HCT116 (cell line): ENCODE results near the gene COPS2. TPM values are rescaled to one million over a fixed set of nuclear protein-coding genes. Genes with fewer than 3 reads are reported as not detected.

Experiments
- ATAC-seq: fragments of 200-7000 bp; cut with Tn5 transposase; 2 replicates; pipeline ENCODE4 v1.9.1; 2020; ENCODE audit warnings: mild to moderate bottlenecking, moderate library complexity
- BruUV-seq: library from RNA; stranded (reverse); fragments of 400-500 nt; replicated peaks from 2 replicates; lab custom pipeline; 2021; lab: Mats Ljungman, UMichigan
- CTCF ChIA-PET: fragments of 300-600 bp; sonication (Branson Sonifier 250); formaldehyde crosslinking; loops from one replicate; lab custom pipeline; 2021; ENCODE audit warnings: antibody characterized with exemption; lab: Charles Lee
- POLR2A ChIA-PET: fragments of 300-600, 350-600 bp; sonication (Branson Sonifier 250); formaldehyde crosslinking; loops from one replicate; lab custom pipeline; 2021; ENCODE audit warnings: antibody characterized with exemption; lab: Charles Lee
- RAD21 ChIA-PET, 2 experiments: fragments of 300-600 bp; sonication (Branson Sonifier 250); formaldehyde crosslinking; loops; one replicate each; lab custom pipeline; 2023; ENCODE audit warnings: low total read pairs in 2 of 2; ENCODE audit not compliant: uncharacterized antibody in 2 of 2, unreplicated experiment in 2 of 2, low non-redundant PET in 1 of 2; lab: Charles Lee
- DNase-seq: peaks from one replicate; pipeline ENCODE4 v3.0.0-alpha.2; 2010; ENCODE audit warnings: low read depth, low spot score
- H2AFZ ChIP-seq: fragments of 200-600 bp; shearing (Covaris generic), sonication (generic); 2 replicates; pipeline ENCODE4 v1.6.1; 2017; ENCODE audit warnings: low read depth, mixed run types, mixed read lengths, antibody characterized with exemption, low read length; ENCODE audit not compliant: poor library complexity, severe bottlenecking
- H3K27ac ChIP-seq: 2 replicates; pipeline ENCODE4 v1.5.1; 2012; ENCODE audit warnings: low read depth, low read length
- H3K27me3 ChIP-seq: fragments of 200-600 bp; sonication (generic); 2 replicates; pipeline ENCODE4 v1.6.1; 2016; ENCODE audit warnings: mixed run types, low read length, mixed read lengths; ENCODE audit not compliant: insufficient read depth
- H3K36me3 ChIP-seq, 2 experiments: fragments of 200-500 bp in 1 of 2; fragments of 200-600 bp in 1 of 2; sonication (Bioruptor generic) in 1 of 2; sonication (generic) in 1 of 2; 2 replicates each; pipeline versions ENCODE4 v1.5.1 to v1.6.1; 2014 to 2016; ENCODE audit warnings: low read length in 2 of 2, inconsistent platforms in 1 of 2, mixed read lengths in 1 of 2, mixed run types in 1 of 2; ENCODE audit not compliant: insufficient read depth in 2 of 2, control insufficient read depth in 1 of 2
- H3K4me1 ChIP-seq, 2 experiments: fragments of 200-600 bp in 1 of 2; sonication (generic) in 1 of 2; 2 replicates each; pipeline versions ENCODE4 v1.5.1 to v1.6.1; 2012 to 2017; ENCODE audit warnings: low read length in 2 of 2, inconsistent platforms in 1 of 2, mild to moderate bottlenecking in 1 of 2, mixed read lengths in 1 of 2, mixed run types in 1 of 2, moderate library complexity in 1 of 2; ENCODE audit not compliant: insufficient read depth in 2 of 2, control insufficient read depth in 1 of 2
- H3K4me2 ChIP-seq: fragments of 200-600 bp; sonication (generic); 2 replicates; pipeline ENCODE4 v1.6.1; 2017; ENCODE audit warnings: mixed run types, low read length, mixed read lengths
- H3K4me3 ChIP-seq, 2 experiments: fragments of 200-600 bp in 1 of 2; sonication (generic) in 1 of 2; replicated peaks in 1 of 2; 2 replicates each; pipeline ENCODE4 v1.5.1; 2011 to 2016; ENCODE audit warnings: low read length in 2 of 2, control low read depth in 1 of 2, low read depth in 1 of 2, mild to moderate bottlenecking in 1 of 2, mixed read lengths in 1 of 2, mixed run types in 1 of 2
- H3K79me2 ChIP-seq: fragments of 200-600 bp; sonication (generic); 2 replicates; pipeline ENCODE4 v1.6.1; 2017; ENCODE audit warnings: mild to moderate bottlenecking, mixed run types, low read length, moderate library complexity, mixed read lengths; ENCODE audit not compliant: insufficient read depth
- H3K9ac ChIP-seq: fragments of 200-600 bp; sonication (generic); 2 replicates; pipeline ENCODE4 v1.6.1; 2016; ENCODE audit warnings: low read length, mixed read lengths
- H3K9me2 ChIP-seq: fragments of 200-600 bp; sonication (generic), shearing (Covaris generic); 2 replicates; pipeline ENCODE4 v1.6.1; 2017; ENCODE audit warnings: mixed run types, mild to moderate bottlenecking, moderate library complexity; ENCODE audit not compliant: insufficient read depth
- H3K9me3 ChIP-seq, 2 experiments: fragments of 200-500 bp in 1 of 2; fragments of 200-600 bp in 1 of 2; sonication (Bioruptor generic) in 1 of 2; sonication (generic) in 1 of 2; 2 replicates each; pipeline ENCODE4 v1.6.1; 2014 to 2017; ENCODE audit warnings: low read length in 2 of 2, mixed read lengths in 2 of 2, inconsistent platforms in 1 of 2, low read depth in 1 of 2, mild to moderate bottlenecking in 1 of 2, mixed run types in 1 of 2, moderate library complexity in 1 of 2; ENCODE audit not compliant: control insufficient read depth in 1 of 2, insufficient read depth in 1 of 2
- H4K20me1 ChIP-seq: fragments of 200-600 bp; sonication (generic), shearing (Covaris generic); 2 replicates; pipeline ENCODE4 v1.6.1; 2017; ENCODE audit warnings: mixed run types, mild to moderate bottlenecking, moderate library complexity; ENCODE audit not compliant: insufficient read depth
- ATF3 ChIP-seq: IDR thresholded peaks from 2 replicates; pipeline ENCODE4 v1.6.1; 2012
- CBX3 ChIP-seq: IDR thresholded peaks from 2 replicates; pipeline ENCODE4 v1.6.1; 2012; ENCODE audit warnings: low read depth
- CEBPB ChIP-seq: IDR thresholded peaks from 2 replicates; pipeline ENCODE4 v1.6.1; 2012; ENCODE audit warnings: low read depth
- CTCF ChIP-seq, 3 experiments: fragments of 200-600 bp in 1 of 3; sonication (generic) in 1 of 3; IDR thresholded peaks in 2 of 3; conservative IDR thresholded peaks in 1 of 3; 2 replicates each; pipeline ENCODE4 v1.5.1; 2012 to 2017; ENCODE audit warnings: low read depth in 2 of 3, low read length in 2 of 3, antibody characterized with exemption in 1 of 3, borderline replicate concordance in 1 of 3, control low read depth in 1 of 3, mild to moderate bottlenecking in 1 of 3, mixed read lengths in 1 of 3, mixed run types in 1 of 3, moderate library complexity in 1 of 3; ENCODE audit not compliant: insufficient read depth in 1 of 3
- EGR1 ChIP-seq: IDR thresholded peaks from 2 replicates; pipeline ENCODE4 v1.6.1; 2012; ENCODE audit warnings: low read depth
- ELF1 ChIP-seq: IDR thresholded peaks from 2 replicates; pipeline ENCODE4 v1.6.1; 2012; ENCODE audit warnings: low read depth, borderline replicate concordance
- EZH2 ChIP-seq: fragments of 200-600 bp; sonication (generic); IDR thresholded peaks from 2 replicates; pipeline ENCODE4 v1.6.1; 2017; ENCODE audit warnings: antibody characterized with exemption, mixed run types
- FOSL1 ChIP-seq: IDR thresholded peaks from 2 replicates; pipeline ENCODE4 v1.6.1; 2012; ENCODE audit warnings: low read depth
- JUND ChIP-seq: IDR thresholded peaks from 2 replicates; pipeline ENCODE4 v1.6.1; 2012
- POLR2A ChIP-seq: IDR thresholded peaks from 2 replicates; pipeline ENCODE4 v1.7.0; 2011; ENCODE audit warnings: borderline replicate concordance; ENCODE audit not compliant: insufficient read depth, insufficient read length; ENCODE audit errors: extremely low read depth
- POLR2AphosphoS5 ChIP-seq: IDR thresholded peaks from 2 replicates; pipeline ENCODE4 v1.6.1; 2011; ENCODE audit warnings: mild to moderate bottlenecking, low read depth, low read length, moderate library complexity
- RAD21 ChIP-seq: IDR thresholded peaks from 2 replicates; pipeline ENCODE4 v1.6.1; 2012; ENCODE audit warnings: low read depth, mild to moderate bottlenecking
- SIN3A ChIP-seq: IDR thresholded peaks from 2 replicates; pipeline ENCODE4 v1.6.1; 2012; ENCODE audit warnings: low read depth
- SP1 ChIP-seq: IDR thresholded peaks from 2 replicates; pipeline ENCODE4 v1.6.1; 2012; ENCODE audit warnings: low read depth
- TCF7L2 ChIP-seq: IDR thresholded peaks from 2 replicates; pipeline ENCODE4 v1.7.0; 2011; ENCODE audit warnings: borderline replicate concordance, inconsistent platforms; ENCODE audit not compliant: insufficient read depth, insufficient read length; ENCODE audit errors: extremely low read depth
- YY1 ChIP-seq: IDR thresholded peaks from 2 replicates; pipeline ENCODE4 v1.6.1; 2011; ENCODE audit warnings: low read length, low read depth, moderate library complexity, mild to moderate bottlenecking; ENCODE audit not compliant: insufficient replicate concordance; ENCODE audit errors: extremely low read depth
- ZBTB33 ChIP-seq: IDR thresholded peaks from 2 replicates; pipeline ENCODE4 v1.6.1; 2011; ENCODE audit warnings: mild to moderate bottlenecking, low read length, moderate library complexity; ENCODE audit not compliant: insufficient replicate concordance; ENCODE audit errors: extremely low read depth
- ZFX ChIP-seq: fragments of 450-650 bp; IDR thresholded peaks from 2 replicates; pipeline ENCODE4 v1.6.1; 2017
- ZNF274 ChIP-seq: fragments of 200-500 bp; sonication (Bioruptor generic); IDR thresholded peaks from 2 replicates; pipeline ENCODE4 v1.6.1; 2014; ENCODE audit warnings: mild to moderate bottlenecking, low read depth, low read length, inconsistent platforms
- intact Hi-C: fragments of 100-400 bp; cut with micrococcal nuclease; formaldehyde crosslinking; loops from 2 replicates; pipeline ENCODE4 v1.10.0; 2022
- total RNA-seq: library from RNA; stranded (reverse); gene quantifications from one replicate; pipeline ENCODE4 v1.2.1, GENCODE V29; 2021; ENCODE audit not compliant: unreplicated experiment

COPS2 gene
- total RNA-seq, 1 experiment from 2014 or later = 93.6 TPM

GRCh38 chr15:49110158-49110944 lies 45.0 kb downstream of the COPS2 start:
- Histone ChIP-seq H3K4me1 (no peaks in the 10 kb centered on the region), H3K27me3 (no peaks in the 10 kb centered on the region), H4K20me1 (no peaks in the 10 kb centered on the region), H3K79me2 (no peaks in the 10 kb centered on the region; the same call in 1 of the 2 replicates), H3K36me3 (peaks cover 7 to 13% of the 10 kb centered on the region in 2 experiments; a peak in 3 of 4 replicates), H3K9me2 (no peaks in the 10 kb centered on the region), H3K4me2 (no peak overlapping the region), H3K27ac (no peak overlapping the region), H2AFZ (no peak overlapping the region), H3K9me3 (0 out of 4 replicates have a peak, but pooled peaks cover 0 to 6% of the 10 kb centered on the region in 2 experiments), H3K4me3 (no peak overlapping the region), H3K9ac (no peak overlapping the region)
- ChIA-PET CTCF (no interaction called here), RAD21 (no interaction called here), POLR2A (no interaction called here)
- no peak for TF ChIP-seq ELF1
- TF ChIP-seq POLR2A = no peak
- no peak for TF ChIP-seq ZBTB33
- TF ChIP-seq FOSL1 = no peak
- TF ChIP-seq YY1 = no peak
- TF ChIP-seq ATF3 = no peak
- TF ChIP-seq ZNF274 = no peak
- TF ChIP-seq POLR2AphosphoS5 = no peak
- no peak for TF ChIP-seq RAD21
- TF ChIP-seq TCF7L2 = no peak
- no peak for TF ChIP-seq SP1
- no peak for TF ChIP-seq CEBPB
- no peak for TF ChIP-seq CBX3
- no peak for TF ChIP-seq JUND
- no peak for TF ChIP-seq ZFX
- TF ChIP-seq EGR1 = no peak
- no peak for TF ChIP-seq EZH2
- no peak for TF ChIP-seq CTCF (IDR thresholded peaks at IDR 0.05 in 2 of 3, conservative IDR thresholded peaks at IDR 0.05 in 1 of 3; ENCODE audit: borderline replicate concordance in 1 of 3, insufficient read depth in 1 of 3, low read depth in 2 of 3, low read length in 2 of 3)
- no peak for TF ChIP-seq SIN3A
- no peak for ATAC-seq
- no TSS peak for BruUV-seq
- intact Hi-C loops = no loop called here
- no peak for DNase-seq
